M059J (cell line): ENCODE measurements around the gene SGO2. TPM values are rescaled to one million over a fixed set of nuclear protein-coding genes. Genes with fewer than 3 reads are reported as not detected.
A peak's percentile ranks its signal among the peaks of the same experiment; 100 is the strongest.
"Not testable (repeated sequence)": the region's sequence is repeated elsewhere in the genome, so short reads cannot be mapped to it uniquely, and the experiment has no call there.

Experiments
- DNase-seq: peaks from one replicate; pipeline ENCODE4 v3.0.0-alpha.2; 2012; ENCODE audit warnings: low read depth
- total RNA-seq: library from RNA; depleted of rRNA; stranded (reverse); fragments of >200 nt; shearing (Covaris generic); gene quantifications from 2 replicates; pipeline ENCODE4 v1.2.3, GENCODE V29; 2014

The SGO2 gene
- total RNA-seq, 1 experiment from 2014 or later, result 17.3 TPM

DNA sequence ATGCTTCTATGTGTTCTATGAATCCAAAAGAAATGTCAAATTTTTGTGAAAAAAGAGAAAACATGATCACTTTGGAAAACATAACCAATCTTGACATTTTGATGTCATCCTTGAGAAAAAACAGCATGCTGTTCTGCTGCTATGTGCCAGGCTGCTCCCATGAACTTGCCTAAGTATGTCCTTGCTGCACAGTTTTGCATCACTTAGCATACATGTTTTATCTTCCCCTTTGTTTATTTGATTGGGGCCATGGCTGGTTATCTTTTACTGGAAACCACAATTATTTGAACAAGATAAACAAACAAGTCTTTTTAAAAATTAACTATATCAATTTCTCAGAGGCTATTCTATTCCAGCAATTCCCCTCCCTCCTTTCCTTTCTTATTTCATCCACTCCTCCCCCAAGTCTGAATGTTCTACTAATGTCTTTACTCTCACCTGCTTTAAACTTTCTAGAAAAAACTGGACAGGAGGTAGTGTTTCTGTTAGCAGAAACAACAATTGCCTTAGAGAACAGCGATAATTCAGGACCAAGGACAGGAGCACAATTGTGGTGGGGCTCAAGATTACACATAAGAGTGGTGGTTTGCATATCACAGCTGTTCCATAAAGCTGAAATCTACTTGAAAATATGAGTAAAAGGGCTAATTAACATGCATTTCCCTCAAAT lies 66.5 kb downstream of the SGO2 start:
- DNase-seq, result peak; percentile 57

DNA sequence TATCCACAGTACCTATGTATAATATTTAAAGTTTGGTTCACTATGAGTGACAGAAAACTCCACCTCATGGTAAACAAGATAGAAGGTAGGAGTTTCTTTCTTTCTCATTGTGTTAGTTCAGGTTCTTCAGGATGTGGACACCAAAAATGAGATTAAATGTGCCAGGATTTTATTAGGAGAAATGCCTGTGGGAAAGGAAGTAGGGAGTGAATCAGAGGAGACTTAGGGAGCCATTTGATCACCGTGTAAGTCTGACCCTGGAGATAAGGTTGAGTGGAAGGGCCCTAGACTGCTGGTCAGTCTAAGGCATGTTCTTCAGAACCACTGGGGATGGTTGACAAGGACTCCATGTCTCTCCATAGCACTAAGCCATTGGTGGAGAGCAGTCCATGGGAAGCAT lies 67.9 kb downstream of the SGO2 start:
- DNase-seq, result peak; percentile 58

DNA sequence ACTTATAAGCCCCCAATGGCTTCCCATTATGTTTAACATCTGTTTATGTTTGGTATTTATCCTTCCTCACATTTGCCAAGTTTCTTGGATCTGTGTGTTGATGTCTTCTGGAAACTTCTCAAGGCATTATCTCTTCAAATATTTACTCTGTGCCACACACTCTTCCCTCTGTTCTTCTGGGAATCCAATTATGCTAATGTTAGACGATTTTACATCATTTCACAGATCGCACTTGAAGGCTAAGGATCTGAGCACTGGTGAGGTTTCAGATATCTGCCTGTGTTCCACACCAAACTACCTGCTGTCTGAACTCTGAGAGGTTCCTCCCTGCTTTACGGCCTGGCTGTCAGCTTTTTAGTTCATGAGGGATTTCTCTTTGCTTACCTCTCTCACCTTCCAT lies 69.9 kb downstream of the SGO2 start:
- no peak for DNase-seq

DNA sequence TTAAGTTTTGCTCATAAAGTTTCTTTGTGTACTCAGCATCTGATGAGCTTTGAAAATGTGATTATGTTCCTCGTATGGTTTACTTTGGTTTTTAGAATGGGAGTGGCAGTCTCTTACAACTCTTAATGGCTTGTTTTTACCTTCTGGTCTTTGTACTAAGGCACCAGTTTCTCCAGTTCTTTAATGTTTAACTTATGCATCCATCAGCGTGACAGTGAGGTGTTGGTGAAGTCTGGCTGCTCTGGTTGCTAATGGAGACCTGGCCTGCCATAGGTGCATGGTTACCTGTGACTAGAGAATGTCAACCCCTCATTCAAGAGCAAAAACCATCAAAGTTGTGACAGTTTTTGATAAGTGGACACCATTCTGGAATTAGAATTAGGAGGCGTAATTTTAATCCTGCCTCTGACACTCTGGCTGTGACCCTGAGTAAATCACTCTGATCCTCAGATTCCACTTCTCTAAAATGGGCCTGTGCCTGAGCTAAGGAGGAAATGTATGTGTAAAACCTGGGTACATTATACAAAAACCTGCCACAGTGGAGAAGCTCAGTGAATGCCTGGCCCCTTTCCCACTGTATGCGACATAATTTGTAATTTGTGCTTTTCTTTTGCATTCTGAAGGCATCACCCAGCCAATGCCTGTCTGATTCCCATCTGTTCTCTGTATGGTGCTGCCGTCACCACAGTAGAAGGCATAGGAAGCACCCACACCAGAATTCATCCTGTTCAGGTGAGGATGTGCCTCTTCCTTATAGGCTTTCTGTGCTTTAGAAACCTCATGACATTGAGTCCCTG lies 71.0 kb downstream of the SGO2 start:
- no peak for DNase-seq

DNA sequence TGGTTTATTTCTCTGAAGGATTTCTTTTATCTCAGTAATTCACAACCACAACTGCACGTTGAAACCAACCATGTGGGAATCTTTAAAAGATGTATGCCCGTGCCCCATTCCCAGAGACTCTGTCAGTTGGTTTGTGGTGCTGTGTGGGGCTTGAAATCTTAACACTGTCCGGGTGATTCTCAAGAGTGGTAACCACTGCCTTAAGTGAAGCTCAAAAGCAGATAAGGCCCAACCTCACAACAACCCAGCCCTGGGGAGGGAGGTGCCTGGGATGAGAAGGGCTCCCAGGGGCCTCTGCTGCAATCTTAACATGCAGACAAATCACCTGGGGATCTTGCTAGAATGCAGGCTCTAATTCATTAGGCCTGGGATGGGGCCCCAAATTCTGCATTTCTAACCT lies 73.2 kb downstream of the SGO2 start:
- no peak for DNase-seq

DNA sequence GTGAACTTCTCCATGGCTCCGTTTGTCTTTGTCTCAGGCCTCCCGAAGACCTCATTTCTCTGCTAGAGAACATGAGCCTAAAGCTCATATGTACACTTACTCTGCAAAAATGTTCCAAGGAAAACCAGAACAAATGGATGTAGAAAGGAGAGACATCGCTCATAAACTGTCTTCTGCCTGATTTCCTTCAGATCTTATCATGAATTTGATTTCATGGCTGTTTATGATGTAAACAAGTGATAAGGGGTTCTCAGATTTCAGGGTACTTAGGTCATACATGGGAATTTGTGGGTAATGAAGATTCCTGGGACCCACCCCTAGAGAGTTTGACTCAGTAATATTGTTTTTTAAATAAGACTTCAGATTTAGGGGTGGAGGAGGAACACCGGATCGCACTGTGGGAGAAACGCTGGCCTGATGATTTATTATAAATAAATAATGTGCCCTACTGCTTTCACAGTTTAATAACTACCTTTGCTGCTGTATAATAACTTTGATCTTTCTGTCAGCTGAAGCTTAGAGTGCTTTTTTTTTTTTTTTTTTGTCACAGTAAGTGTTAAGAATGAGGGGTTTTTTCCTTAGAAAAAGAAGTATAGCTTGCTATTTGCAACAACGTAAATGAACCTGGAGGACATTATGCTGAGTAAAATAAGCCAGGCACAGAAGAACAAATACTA lies 74.7 kb downstream of the SGO2 start:
- peak; percentile 78 for DNase-seq

DNA sequence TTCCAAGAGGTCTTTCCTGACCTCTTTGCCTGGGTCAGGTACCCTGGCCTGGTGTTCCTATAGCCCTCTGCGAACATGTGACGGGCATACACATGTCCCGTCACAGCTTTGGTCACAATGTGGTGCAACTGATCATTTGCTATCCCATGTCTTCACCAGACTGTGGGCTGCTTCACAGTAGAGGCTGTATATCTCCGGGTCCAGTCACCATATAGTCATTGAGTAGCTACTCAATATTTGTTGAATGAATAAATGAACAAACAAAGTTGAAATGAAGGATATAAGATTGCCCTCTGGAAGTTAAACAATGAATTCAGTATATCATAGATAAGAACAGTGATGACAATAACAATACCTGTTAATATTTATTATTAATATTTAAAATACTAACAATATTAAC lies 76.6 kb downstream of the SGO2 start:
- no peak for DNase-seq

DNA sequence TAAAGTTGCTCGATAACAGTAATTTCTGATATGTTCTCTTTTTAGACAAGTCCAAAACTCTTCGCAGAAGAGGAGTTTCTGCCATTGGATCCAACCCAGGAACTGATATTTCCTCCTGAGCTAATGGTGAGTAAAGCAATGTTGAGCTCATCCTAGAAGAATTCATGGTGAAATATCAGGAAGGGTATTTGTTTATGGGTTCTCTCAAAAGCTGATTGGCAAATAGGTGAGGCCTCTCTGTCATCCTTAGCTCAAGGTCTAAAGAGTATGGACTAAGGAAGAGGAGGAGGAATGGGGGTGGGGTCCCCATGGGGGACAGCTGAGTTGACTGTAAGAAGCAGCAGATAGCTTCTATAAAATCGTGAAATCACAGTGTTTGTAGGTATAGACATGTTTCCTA lies 78.0 kb downstream of the SGO2 start:
- peak; percentile 79 for DNase-seq

DNA sequence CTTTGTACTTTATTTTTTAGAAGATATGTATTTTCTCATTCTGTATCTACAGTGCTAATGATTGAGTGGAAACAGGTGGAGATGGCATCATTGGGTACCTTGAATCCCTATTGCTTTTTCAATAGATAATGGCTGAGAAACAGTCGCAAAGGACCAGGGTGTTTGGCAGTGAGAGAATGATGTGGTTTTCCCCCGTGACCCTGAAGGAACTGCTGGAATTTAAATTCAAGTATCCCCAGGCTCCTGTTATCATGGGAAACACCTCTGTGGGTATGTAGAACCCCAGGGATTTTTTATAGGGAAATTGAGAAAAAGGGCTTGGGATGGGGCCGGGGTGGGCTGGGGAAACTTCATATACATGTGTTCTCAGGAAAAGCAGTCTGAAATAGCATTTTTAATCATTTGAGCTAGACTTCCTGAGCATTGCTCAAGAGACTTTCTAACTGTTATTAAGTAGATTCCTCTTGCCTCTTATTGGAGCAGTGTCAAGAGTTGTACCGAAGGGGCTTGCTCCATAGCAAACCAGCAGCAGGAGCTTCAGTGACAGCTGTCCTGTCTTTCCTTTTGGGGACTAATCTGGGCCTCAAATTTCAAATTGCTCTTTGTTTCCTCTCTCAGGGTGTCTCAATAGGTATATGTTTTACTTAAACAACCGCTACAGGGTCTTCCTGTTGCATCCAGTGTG lies 78.7 kb downstream of the SGO2 start:
- DNase-seq, result peak; percentile 61

DNA sequence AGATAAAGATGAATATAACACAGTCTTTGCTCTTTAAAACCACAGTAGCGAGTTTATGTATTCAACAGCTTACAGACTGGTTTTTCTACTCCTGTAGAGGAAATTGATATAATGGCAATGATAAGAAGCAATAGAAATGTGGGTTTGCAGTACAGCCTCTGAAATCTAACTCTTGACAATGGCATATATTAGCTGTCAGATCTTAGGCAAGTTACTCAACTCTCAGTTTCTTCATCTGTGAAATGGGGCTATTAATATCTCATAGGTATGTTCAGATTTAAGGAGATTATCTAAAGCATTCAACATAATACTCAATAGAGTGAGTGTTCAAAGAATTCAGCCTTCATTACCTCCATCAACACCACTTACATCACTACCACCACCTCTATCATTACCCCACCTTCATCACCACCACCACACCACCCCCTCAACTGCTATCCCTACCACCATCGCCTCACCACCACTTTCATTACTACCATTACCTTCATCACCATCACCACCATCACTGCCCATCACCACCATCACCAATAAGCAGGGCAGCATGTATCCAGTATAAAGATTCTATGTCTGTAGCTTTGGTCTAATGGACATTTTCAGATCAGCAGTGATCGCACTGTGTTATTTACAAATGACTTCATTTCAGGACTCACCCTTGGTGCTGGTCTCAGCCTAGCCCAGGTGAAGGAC lies 82.5 kb downstream of the SGO2 start:
- no peak for DNase-seq

DNA sequence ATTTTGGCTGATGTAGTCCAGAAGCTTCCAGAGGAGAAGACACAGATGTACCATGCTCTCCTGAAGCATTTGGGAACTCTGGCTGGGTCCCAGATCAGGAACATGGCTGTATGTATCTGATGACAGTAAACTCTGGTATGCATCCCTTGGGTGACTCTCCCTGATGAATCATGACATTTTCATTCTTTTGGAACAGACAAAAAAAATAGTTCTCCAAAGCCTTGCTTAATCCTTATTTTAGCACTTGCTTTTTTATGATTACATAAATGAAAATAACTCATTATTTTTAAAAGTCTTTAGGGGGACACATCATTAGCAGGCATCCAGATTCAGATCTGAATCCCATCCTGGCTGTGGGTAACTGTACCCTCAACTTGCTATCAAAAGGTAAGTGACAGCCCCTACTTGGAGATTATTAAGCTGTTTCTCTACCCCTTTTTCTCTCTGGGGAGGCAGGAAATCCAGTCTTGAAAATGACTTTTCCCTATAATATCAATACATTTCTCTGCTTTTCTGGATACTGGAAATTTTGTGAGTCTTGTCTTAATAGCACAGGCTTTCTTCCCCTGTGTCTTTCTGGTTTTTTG lies 83.1 kb downstream of the SGO2 start:
- DNase-seq, result peak; percentile 92

DNA sequence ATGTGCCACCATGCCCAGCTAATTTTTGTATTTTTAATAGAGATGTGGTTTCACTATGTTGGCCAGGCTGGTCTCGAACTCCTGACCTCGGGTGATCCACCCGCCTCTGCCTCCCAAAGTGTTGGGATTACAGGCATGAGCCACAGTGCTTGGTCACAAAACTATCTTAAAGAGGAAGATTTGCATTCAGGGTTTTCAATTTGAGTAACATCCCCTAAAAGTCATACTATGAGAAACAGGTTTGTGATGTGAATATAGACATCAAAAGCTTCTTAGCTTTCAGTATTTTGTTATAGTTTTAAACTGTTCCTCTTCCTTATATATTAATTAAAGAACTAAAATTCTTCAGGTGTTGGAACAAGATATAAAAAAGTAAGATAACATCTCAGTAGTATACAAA lies 84.2 kb downstream of the SGO2 start:
- not testable (repeated sequence) for DNase-seq

DNA sequence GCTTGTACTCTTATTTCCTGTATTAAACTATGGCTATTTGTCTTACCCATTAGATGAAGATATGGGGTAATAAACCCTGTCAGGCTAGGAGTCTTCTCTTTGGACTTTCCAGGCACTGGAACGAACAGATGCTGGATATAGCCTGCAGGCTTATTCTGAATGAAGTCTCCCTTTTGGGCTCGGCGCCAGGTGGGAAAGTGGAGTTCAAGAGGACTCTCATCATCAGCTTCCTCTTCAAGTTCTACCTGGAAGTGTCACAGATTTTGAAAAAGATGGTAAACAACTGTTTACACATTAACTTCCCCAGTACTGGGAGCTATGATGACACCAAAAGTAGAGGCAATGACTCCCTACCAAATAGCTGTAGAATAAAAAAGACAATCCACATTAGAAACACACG lies 87.7 kb downstream of the SGO2 start:
- DNase-seq, result peak; percentile 68

DNA sequence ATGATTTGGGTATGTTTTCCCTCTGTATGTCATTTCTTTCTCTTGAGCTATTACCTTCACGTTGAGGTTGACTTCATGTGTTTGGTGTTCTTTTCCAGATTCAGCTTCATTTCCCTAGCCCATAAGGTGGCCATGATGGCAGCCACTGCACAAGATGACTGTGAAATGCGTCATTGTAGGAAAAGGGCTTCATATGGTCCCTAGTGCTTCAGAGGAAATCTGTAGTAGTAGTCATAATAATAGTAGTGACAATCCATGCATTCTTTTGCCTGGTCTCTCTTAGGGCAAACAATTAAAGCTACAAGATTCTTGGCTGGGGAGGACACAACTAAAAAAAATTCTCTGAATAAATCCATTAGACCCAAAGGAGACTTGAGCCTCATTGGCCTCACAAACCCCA lies 88.2 kb downstream of the SGO2 start:
- no peak for DNase-seq

DNA sequence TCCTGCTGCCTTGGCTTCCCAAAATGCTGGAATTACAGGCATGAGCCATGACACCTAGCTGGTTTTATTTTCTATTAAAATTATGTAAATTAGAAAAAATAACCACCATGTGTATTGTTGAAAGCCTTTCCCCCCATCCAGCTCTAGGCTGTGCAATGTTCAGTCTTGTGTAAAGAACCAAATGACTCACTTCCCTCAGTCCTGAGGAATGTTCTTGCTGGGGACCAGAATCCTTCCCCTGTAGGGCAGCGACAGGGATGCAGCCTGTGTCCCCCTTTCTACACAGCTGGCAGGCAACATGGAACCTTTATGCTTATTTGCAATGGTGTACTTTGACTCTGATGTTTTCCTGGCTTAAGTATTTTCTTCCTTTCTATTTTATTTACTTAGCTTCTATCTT lies 89.2 kb downstream of the SGO2 start:
- peak; percentile 90 for DNase-seq

DNA sequence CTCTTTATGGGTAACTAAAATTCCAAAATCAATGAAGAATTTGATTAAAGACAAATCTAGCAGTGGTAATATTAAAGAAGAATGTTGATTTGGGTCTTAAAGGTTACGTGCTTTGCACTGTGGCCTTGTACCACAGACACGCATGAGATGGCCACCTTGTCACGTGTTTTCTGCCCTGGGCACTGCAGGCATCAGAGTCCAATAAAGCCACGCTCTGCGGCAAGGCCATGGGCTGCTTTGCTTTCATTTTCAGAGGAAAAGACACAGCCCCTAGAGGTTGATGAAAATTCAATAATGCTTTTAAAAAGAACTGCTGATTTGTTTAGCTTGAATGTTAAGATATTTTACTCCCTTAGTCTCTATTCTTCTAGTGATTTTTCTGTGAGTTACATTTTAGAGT lies 90.2 kb downstream of the SGO2 start:
- peak; percentile 45 for DNase-seq

DNA sequence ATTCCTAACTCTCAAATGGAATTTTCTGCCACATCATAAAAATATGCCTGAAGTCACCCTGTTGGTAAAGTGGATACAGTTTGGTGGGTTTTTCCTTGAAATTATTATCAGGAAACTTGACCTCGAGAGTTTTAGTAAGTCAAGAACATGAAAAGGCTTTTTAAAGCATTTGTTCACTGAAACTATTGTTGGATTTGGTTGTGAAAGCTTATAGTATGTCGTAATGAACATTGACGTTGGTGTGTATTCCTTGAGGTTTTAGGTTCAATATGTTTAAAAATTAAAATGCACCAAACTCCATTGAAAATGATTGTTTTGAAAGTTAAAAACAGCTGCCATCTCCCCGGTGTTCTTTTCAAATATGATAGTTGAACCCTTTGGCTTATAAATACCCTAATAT lies 90.6 kb downstream of the SGO2 start:
- no peak for DNase-seq

DNA sequence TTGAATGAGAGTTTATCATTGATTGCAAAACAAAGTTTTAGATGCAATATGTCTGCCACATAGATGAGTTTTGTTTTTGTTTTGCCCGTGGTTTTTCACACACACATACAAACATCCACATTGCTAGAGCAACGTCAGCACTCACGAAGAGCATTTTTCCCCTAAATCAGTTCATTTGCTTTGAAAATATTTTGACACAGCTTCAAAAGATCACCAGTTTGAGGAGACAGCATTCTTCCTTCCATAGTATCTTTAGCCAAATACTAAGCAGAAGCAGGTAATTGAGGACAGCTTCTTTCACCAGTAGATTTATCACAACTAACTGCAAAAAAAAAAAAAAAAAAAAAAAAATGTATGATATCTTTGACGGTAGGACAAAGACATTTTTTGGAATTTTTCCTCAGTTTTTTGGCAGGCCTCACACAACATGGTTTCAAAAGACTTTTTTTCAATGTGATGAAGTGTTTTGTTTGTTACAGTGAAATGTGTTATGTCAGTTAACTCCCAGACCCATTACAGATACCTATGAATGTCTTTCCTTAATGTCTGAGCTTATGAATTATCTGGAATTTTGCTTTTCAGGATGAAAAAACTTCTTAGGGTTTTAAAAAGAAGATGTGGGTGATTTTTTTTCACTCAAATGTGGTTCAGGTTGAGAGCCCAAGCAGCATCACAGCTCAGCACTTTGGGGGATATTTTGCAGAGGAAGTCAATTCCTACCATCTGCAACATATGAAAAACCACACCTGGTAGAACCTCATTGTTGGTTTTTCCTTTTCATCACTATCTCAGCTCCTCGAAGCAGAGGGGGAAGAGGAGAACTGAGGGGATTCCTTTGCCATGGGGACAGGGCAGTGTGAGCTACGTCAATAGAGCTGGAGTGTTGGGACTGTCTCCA lies 91.4 kb downstream of the SGO2 start:
- no peak for DNase-seq

DNA sequence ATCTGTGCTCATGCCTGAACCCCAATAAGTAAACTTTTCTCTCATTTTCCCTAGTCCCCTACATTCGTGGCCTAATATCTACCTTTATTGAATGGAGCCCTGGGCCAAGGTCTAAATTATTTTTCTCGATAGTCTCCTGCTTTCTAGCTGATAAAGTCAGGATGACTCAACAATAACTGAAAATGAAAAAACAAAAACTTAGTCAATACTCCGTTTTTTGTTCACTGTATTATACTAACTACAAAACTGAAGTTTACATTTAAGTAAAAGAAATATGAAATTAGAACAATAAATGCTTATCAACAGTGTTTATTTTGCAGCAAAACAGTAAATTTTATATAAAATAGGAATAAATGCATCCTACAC lies 92.0 kb downstream of the SGO2 start:
- no peak for DNase-seq

DNA sequence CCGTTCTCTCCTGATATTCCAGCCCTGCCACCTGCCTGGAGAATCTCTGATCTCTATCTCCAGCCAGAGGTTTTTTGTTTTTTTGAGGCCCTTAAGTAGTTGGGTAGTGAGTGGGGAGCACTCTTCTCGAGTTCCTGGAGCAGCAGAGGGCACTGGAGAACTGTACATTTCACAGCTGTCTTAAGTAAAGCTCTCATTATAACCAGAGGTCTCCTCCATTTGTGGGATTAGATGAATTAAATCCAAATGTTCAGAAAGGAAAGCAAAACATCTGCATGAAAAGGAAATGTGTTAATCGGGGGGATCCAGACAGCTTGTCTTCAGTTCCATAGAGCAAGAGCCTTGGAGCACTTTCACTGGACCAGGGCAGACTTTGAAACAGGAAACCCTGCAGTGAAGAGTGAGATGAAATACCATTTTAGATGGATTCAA lies 92.6 kb downstream of the SGO2 start:
- DNase-seq, result peak; percentile 53
